Gastroesophageal sphincter (tissue), 3 donors: Measurements from ENCODE around the gene MAML2.

Experiments
- POLR2A ChIP-seq, 2 donors: fragments of 450-650 bp; IDR thresholded peaks; one replicate each; pipeline ENCODE4 v1.6.1; 2017; ENCODE audit warnings: antibody characterized with exemption in 2 of 2, mild to moderate bottlenecking in 2 of 2, moderate library complexity in 1 of 2
- TF ChIP-seq, protein P1 (sequence below), 4 experiments: fragments of 200-600 bp in 2 of 4; fragments of 450-650 bp in 2 of 4; sonication (generic) in 1 of 4; IDR thresholded peaks; one replicate each; pipeline ENCODE4 v1.5.1; 2017 to 2019; ENCODE audit warnings: antibody characterized with exemption in 4 of 4, mild to moderate bottlenecking in 2 of 4, moderate library complexity in 2 of 4

DNA sequence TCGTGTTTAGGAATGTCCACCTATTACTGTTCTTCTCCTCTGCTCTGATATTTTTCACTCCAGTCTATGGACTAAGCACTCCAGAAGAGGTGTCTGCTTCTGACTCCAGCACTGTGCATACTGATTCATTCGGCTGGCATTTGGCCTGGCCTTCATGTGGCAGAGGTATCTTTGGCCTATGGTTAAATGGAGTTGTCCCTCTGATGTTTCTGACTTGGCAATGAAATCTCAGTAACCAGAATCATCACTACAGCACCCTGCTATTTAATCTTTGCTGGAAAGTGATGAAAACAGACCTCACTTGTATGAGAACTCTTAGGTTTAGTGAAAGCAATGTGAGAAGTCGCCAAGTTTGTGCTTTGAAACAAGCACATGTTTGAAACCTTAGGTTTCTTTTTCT is 155.2 kb downstream of the MAML2 start:
- TF ChIP-seq POLR2A (IDR thresholded peaks at IDR 0.05), result no peak
- TF ChIP-seq, protein P1, sequence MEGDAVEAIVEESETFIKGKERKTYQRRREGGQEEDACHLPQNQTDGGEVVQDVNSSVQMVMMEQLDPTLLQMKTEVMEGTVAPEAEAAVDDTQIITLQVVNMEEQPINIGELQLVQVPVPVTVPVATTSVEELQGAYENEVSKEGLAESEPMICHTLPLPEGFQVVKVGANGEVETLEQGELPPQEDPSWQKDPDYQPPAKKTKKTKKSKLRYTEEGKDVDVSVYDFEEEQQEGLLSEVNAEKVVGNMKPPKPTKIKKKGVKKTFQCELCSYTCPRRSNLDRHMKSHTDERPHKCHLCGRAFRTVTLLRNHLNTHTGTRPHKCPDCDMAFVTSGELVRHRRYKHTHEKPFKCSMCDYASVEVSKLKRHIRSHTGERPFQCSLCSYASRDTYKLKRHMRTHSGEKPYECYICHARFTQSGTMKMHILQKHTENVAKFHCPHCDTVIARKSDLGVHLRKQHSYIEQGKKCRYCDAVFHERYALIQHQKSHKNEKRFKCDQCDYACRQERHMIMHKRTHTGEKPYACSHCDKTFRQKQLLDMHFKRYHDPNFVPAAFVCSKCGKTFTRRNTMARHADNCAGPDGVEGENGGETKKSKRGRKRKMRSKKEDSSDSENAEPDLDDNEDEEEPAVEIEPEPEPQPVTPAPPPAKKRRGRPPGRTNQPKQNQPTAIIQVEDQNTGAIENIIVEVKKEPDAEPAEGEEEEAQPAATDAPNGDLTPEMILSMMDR (IDR thresholded peaks at IDR 0.05), result no peak
